Transverse colon (tissue), 3 donors: ENCODE data around the gene TAF1.

Experiments
- POLR2A ChIP-seq: fragments of 450-650 bp; IDR thresholded peaks from one replicate; pipeline ENCODE4 v1.6.1; 2016; ENCODE audit warnings: antibody characterized with exemption, mild to moderate bottlenecking, moderate library complexity
- POLR2AphosphoS5 ChIP-seq, 3 donors: sonication (generic); formaldehyde crosslinking; IDR thresholded peaks; one replicate each; pipeline ENCODE4 v1.6.1; 2016; ENCODE audit warnings: antibody characterized with exemption in 3 of 3

DNA sequence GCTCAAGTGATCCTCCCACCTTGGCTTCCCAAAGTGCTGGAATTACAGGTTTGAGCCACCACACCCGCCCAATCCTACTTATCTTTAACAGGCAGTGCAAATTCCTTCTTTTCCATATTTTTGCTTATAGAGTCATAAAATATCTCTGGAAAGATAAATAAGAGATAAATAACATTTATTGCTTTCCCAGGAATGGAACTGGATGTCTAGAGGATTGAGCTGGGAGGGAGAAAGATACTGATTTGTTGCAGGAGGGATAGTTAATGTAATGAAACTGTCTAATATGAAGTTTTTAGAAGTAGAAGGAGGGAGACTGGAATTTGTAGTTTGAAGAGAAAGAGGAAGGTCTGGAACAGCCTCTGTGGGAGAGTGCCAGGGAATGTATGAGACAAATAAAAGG, 44.4 kb upstream of the TAF1 start:
- TF ChIP-seq POLR2AphosphoS5 (IDR thresholded peaks at IDR 0.05) (no peak), POLR2A (no peak)
